ENCODE data around the gene DYNC1I1. TPM values are rescaled to one million over a fixed set of nuclear protein-coding genes. Genes with fewer than 3 reads are reported as not detected.

DYNC1I1 gene
- total and polyA plus RNA-seq, 2 of the 13 experiments (the other 11 are each of a cell fraction or from before 2014, with no cell fraction given), result not detected

DNA sequence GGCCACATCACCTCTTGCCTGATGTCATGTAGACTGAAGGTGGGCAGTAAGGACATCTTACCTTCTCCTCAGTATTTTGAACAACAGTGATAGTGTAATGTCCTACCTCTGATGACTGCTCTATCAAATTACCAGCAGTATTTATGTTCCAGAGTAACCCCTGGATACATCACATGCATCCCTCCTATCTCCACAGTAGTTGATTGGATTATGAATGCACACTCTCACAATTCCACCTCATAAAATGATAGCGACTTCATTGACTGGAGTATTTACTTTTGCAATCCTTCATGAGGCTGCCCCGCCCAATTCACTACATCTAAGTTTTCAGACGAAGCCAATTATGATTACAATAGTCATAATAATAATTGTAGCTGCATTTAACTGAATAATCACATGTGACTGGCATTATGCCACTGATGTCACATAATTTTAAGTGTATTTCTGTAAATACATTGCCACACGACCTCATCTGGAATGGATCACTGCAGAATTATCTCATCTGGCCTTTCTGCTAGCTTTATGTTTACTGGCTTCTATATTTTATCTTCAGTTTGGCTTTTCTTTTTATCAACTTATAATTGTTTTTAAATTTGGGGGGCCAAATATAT is 280.6 kb downstream of the DYNC1I1 start:
- CTCF ChIA-PET (ENCODE audit: low intra/inter-chr PET ratio, low total read pairs), result no interaction called here
- Histone ChIP-seq H4K20me1 (ENCODE audit: insufficient read depth, low read length) (no peaks in the 10 kb centered on the region), H3K79me2 (ENCODE audit: insufficient read depth, low read length) (no peaks in the 10 kb centered on the region), H3K4me3 (replicated peaks in 1 of 3; ENCODE audit: insufficient read depth in 1 of 3, low read depth in 2 of 3, low read length in 3 of 3) (no peak overlapping the region), H3K27me3 (ENCODE audit: control insufficient read depth in 1 of 2, insufficient read depth in 2 of 2, low read length in 2 of 2) (no peaks in the 10 kb centered on the region), H3K9ac (ENCODE audit: insufficient read depth, low read depth, low read length) (no peak overlapping the region), H3K4me1 (ENCODE audit: insufficient read depth, low read length) (no peaks in the 10 kb centered on the region), H3K4me2 (ENCODE audit: low read depth, low read length) (no peak overlapping the region), H2AFZ (ENCODE audit: low read length) (no peak overlapping the region), H3K9me3 (ENCODE audit: low read length) (no peaks in the 10 kb centered on the region), H3K36me3 (replicated peaks in 1 of 2; ENCODE audit: control insufficient read depth in 1 of 2, insufficient read depth in 2 of 2, low read length in 2 of 2) (no peaks in the 10 kb centered on the region), H3K27ac (ENCODE audit: extremely low read length, insufficient read depth, low read length) (no peak overlapping the region)
- FAIRE-seq, result no peak
- no peak for ATAC-seq
- TF ChIP-seq NR3C1 (CRISPR knock-in tag; IDR thresholded peaks at IDR 0.05) (no peak), ZSCAN25 (CRISPR knock-in tag; IDR thresholded peaks at IDR 0.05) (no peak)
- intact Hi-C loops (cut with micrococcal nuclease; ENCODE audit: unreplicated experiment), result no loop called here
- POLR2A ChIA-PET, result no interaction called here
- 4% methylated on average over 4 of the region's 4 CpGs for WGBS (ENCODE audit: low lambda C conversion rate)
- in situ Hi-C loops (cut with HindIII; ENCODE audit: extremely low pct_ligation_motif_present, low pct_unique_long_range_greater_than_20kb), result no loop called here
- DNase-seq (ENCODE audit: low spot score), result no peak
- BruUV-seq (replicated peaks), result no TSS peak

DNA sequence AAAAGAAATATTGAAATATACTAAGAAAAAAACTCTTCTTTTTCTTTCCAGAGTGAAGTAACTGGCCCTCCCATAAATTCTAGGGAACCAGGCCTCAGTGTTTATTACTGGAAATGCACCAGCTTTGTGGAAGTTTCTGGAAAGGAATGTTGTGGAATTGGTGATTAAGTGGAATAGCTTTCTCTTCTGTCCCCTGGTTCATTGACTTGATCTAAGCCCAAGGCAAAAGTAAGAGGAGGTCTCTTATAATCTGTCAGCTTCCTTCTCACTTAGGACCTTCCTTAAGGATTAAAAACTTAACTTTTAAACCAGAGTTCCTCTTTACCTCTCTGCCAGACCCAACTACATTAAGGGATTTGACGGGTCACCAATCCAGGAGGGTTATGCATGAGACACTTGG is 283.4 kb downstream of the DYNC1I1 start:
- Histone ChIP-seq H3K36me3 (replicated peaks in 1 of 2; ENCODE audit: control insufficient read depth in 1 of 2, insufficient read depth in 2 of 2, low read length in 2 of 2) (no peaks in the 10 kb centered on the region), H3K27ac (ENCODE audit: extremely low read length, insufficient read depth, low read length) (no peak overlapping the region), H4K20me1 (ENCODE audit: insufficient read depth, low read length) (no peaks in the 10 kb centered on the region), H3K4me3 (replicated peaks in 1 of 3; ENCODE audit: insufficient read depth in 1 of 3, low read depth in 2 of 3, low read length in 3 of 3) (no peak overlapping the region), H2AFZ (ENCODE audit: low read length) (no peak overlapping the region), H3K4me2 (ENCODE audit: low read depth, low read length) (no peak overlapping the region), H3K4me1 (ENCODE audit: insufficient read depth, low read length) (no peaks in the 10 kb centered on the region), H3K79me2 (ENCODE audit: insufficient read depth, low read length) (no peaks in the 10 kb centered on the region), H3K9ac (ENCODE audit: insufficient read depth, low read depth, low read length) (no peak overlapping the region), H3K9me3 (ENCODE audit: low read length) (no peaks in the 10 kb centered on the region), H3K27me3 (ENCODE audit: control insufficient read depth in 1 of 2, insufficient read depth in 2 of 2, low read length in 2 of 2) (no peaks in the 10 kb centered on the region)
- ATAC-seq (no peak), FAIRE-seq (no peak), DNase-seq (ENCODE audit: low spot score) (no peak)
- ChIA-PET POLR2A (no interaction called here), CTCF (ENCODE audit: low intra/inter-chr PET ratio, low total read pairs) (no interaction called here)
- no peak for TF ChIP-seq MZF1 (CRISPR knock-in tag; IDR thresholded peaks at IDR 0.05; ENCODE audit: borderline replicate concordance)
- TF ChIP-seq KAT7 (CRISPR knock-in tag; IDR thresholded peaks at IDR 0.05; ENCODE audit: borderline replicate concordance), result no peak
- TF ChIP-seq ZBTB8A (CRISPR knock-in tag; IDR thresholded peaks at IDR 0.05; ENCODE audit: borderline replicate concordance, low read depth), result no peak
- no peak for TF ChIP-seq KLF16 (CRISPR knock-in tag; IDR thresholded peaks at IDR 0.05)
- TF ChIP-seq NFE2L2 (IDR thresholded peaks at IDR 0.05; ENCODE audit: low read length), result no peak
- no peak for TF ChIP-seq EEA1 (CRISPR knock-in tag; IDR thresholded peaks at IDR 0.05; ENCODE audit: borderline replicate concordance)
- TF ChIP-seq, protein P1, sequence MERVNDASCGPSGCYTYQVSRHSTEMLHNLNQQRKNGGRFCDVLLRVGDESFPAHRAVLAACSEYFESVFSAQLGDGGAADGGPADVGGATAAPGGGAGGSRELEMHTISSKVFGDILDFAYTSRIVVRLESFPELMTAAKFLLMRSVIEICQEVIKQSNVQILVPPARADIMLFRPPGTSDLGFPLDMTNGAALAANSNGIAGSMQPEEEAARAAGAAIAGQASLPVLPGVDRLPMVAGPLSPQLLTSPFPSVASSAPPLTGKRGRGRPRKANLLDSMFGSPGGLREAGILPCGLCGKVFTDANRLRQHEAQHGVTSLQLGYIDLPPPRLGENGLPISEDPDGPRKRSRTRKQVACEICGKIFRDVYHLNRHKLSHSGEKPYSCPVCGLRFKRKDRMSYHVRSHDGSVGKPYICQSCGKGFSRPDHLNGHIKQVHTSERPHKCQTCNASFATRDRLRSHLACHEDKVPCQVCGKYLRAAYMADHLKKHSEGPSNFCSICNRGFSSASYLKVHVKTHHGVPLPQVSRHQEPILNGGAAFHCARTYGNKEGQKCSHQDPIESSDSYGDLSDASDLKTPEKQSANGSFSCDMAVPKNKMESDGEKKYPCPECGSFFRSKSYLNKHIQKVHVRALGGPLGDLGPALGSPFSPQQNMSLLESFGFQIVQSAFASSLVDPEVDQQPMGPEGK (CRISPR knock-in tag; IDR thresholded peaks at IDR 0.05), result no peak
- TF ChIP-seq SAP130 (CRISPR knock-in tag; IDR thresholded peaks at IDR 0.05; ENCODE audit: low read depth), result no peak
- TF ChIP-seq ZNF34 (CRISPR knock-in tag; IDR thresholded peaks at IDR 0.05; ENCODE audit: borderline replicate concordance), result no peak
- no peak for TF ChIP-seq ZNF749 (CRISPR knock-in tag; IDR thresholded peaks at IDR 0.05; ENCODE audit: borderline replicate concordance)
- TF ChIP-seq SRSF9 (IDR thresholded peaks at IDR 0.05; ENCODE audit: borderline replicate concordance, insufficient read depth, low read depth, low read length, poor library complexity, severe bottlenecking), result no peak
- TF ChIP-seq, protein P2, sequence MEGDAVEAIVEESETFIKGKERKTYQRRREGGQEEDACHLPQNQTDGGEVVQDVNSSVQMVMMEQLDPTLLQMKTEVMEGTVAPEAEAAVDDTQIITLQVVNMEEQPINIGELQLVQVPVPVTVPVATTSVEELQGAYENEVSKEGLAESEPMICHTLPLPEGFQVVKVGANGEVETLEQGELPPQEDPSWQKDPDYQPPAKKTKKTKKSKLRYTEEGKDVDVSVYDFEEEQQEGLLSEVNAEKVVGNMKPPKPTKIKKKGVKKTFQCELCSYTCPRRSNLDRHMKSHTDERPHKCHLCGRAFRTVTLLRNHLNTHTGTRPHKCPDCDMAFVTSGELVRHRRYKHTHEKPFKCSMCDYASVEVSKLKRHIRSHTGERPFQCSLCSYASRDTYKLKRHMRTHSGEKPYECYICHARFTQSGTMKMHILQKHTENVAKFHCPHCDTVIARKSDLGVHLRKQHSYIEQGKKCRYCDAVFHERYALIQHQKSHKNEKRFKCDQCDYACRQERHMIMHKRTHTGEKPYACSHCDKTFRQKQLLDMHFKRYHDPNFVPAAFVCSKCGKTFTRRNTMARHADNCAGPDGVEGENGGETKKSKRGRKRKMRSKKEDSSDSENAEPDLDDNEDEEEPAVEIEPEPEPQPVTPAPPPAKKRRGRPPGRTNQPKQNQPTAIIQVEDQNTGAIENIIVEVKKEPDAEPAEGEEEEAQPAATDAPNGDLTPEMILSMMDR (CRISPR knock-in tag; IDR thresholded peaks at IDR 0.05), result no peak
- no peak for TF ChIP-seq SOX6 (IDR thresholded peaks at IDR 0.05)
- no peak for TF ChIP-seq SOX6 (CRISPR knock-in tag; IDR thresholded peaks at IDR 0.05)
- BruUV-seq (replicated peaks), result no TSS peak
- intact Hi-C loops (cut with micrococcal nuclease; ENCODE audit: unreplicated experiment), result no loop called here
- WGBS (ENCODE audit: low lambda C conversion rate), result 33% methylated on average over 1 of the region's 1 CpG
- in situ Hi-C loops (cut with HindIII; ENCODE audit: extremely low pct_ligation_motif_present, low pct_unique_long_range_greater_than_20kb), result no loop called here

All from HepG2 (cell line).